Activated CD8-positive, alpha-beta T cell treated with anti-CD3 and anti-CD28 coated beads for 36 hours (primary cell): ENCODE measurements around the gene BBX. TPM values are rescaled to one million over a fixed set of nuclear protein-coding genes. Genes with fewer than 3 reads are reported as not detected.

Source experiments
- ATAC-seq: fragments of 200-7000 bp; cut with Tn5 transposase; one replicate; pipeline ENCODE4 v1.10.0; 2021; ENCODE audit warnings: mild to moderate bottlenecking, moderate library complexity
- CTCF ChIA-PET: fragments of 350-600 bp; sonication (Branson Sonifier 250); formaldehyde crosslinking; loops from one replicate; lab custom pipeline; 2021; ENCODE audit warnings: antibody characterized with exemption; lab: Charles Lee
- POLR2A ChIA-PET: fragments of 350-600 bp; sonication (Branson Sonifier 250); formaldehyde crosslinking; loops from one replicate; lab custom pipeline; 2021; ENCODE audit warnings: antibody characterized with exemption; lab: Charles Lee
- DNase-seq: peaks from one replicate; pipeline ENCODE4 v3.0.0-alpha.2; 2020
- H3K27ac Mint-ChIP-seq: one replicate; pipeline ENCODE4 v1.8.0; 2021; ENCODE audit warnings: mild to moderate bottlenecking, mixed read lengths
- H3K27me3 Mint-ChIP-seq: one replicate; pipeline ENCODE4 v1.8.0; 2021; ENCODE audit warnings: mixed read lengths
- H3K36me3 Mint-ChIP-seq: one replicate; pipeline ENCODE4 v1.8.0; 2021; ENCODE audit warnings: low read depth, mixed read lengths
- H3K4me1 Mint-ChIP-seq: one replicate; pipeline ENCODE4 v1.8.0; 2021; ENCODE audit warnings: low read depth, mixed read lengths
- H3K4me3 Mint-ChIP-seq: one replicate; pipeline ENCODE4 v1.8.0; 2021; ENCODE audit warnings: mild to moderate bottlenecking, moderate library complexity, mixed read lengths
- H3K9me3 Mint-ChIP-seq: one replicate; pipeline ENCODE4 v1.8.0; 2021; ENCODE audit warnings: mixed read lengths
- intact Hi-C: fragments of 100-400 bp; cut with micrococcal nuclease; formaldehyde crosslinking; loops from one replicate; pipeline ENCODE4 v1.10.0; 2022
- total RNA-seq, 2 experiments: library from RNA; stranded (reverse); gene quantifications; one replicate each; pipeline ENCODE4 v1.2.3, GENCODE V29; 2021
- TF ChIP-seq, protein P1 (sequence below): fragments of 200-600 bp; IDR thresholded peaks from one replicate; pipeline ENCODE4 v1.8.0; 2022; ENCODE audit warnings: antibody characterized with exemption, mild to moderate bottlenecking

Gene BBX
- total RNA-seq, 2 experiments from 2014 or later = 40.9 to 42.4 TPM

DNA sequence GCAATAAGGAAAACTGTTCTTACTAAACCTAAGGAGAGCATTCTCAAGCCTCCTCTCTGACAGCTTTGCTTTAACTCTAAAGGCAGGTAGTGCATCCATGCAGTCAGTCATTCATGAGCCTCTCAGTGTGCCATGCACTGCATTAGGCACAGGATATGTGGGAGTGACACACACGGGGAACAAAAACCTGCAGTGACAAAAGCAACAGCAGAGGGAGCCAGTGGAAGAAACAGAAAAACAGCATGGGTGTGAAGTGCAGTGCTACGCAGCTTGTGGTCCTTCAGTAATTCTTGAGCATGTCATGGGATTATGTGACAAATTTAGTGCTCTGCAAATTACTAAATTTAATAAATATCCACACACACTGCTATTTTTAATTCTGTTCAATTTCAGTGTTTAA is 230.7 kb downstream of the BBX start:
- Mint-ChIP-seq H3K4me3 (no peak overlapping the region), H3K36me3 (peaks cover 13% of the 10 kb centered on the region), H3K9me3 (no peaks in the 10 kb centered on the region), H3K27ac (no peak overlapping the region), H3K4me1 (no peaks in the 10 kb centered on the region), H3K27me3 (no peaks in the 10 kb centered on the region)
- CTCF ChIA-PET = interaction anchor here (1.1 to 2.2 kb wide), 4 partner anchors 12 to 115 kb away, joined by 3 to 16 read pairs (median 4); no protein-coding TSS in a partner anchor
- ATAC-seq (peak; percentile 72), DNase-seq (peak; percentile 39)
- TF ChIP-seq, protein P1, sequence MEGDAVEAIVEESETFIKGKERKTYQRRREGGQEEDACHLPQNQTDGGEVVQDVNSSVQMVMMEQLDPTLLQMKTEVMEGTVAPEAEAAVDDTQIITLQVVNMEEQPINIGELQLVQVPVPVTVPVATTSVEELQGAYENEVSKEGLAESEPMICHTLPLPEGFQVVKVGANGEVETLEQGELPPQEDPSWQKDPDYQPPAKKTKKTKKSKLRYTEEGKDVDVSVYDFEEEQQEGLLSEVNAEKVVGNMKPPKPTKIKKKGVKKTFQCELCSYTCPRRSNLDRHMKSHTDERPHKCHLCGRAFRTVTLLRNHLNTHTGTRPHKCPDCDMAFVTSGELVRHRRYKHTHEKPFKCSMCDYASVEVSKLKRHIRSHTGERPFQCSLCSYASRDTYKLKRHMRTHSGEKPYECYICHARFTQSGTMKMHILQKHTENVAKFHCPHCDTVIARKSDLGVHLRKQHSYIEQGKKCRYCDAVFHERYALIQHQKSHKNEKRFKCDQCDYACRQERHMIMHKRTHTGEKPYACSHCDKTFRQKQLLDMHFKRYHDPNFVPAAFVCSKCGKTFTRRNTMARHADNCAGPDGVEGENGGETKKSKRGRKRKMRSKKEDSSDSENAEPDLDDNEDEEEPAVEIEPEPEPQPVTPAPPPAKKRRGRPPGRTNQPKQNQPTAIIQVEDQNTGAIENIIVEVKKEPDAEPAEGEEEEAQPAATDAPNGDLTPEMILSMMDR = peak; percentile 18
- POLR2A ChIA-PET = no interaction called here
- intact Hi-C loops = no loop called here

DNA sequence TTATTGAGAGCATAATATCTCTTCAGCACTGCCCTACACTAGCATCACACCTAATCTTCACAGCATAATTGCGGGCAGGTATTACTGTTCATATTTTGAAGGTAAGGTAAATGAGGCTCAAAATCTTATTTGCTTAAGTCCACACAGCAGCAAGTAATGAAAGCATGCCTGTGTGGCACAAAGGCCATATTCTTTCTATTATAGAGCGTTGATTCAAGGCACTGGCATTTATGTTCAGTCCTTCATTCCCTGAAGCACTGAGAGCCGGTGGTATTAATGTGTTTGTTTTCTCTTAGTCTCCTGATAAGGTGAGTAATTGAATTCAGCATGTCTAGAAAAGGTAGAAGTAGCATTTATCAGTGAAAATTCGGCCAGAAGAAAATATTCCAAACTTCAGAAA is 231.2 kb downstream of the BBX start:
- TF ChIP-seq, protein P1 = no peak
- Mint-ChIP-seq H3K27ac (no peak overlapping the region), H3K4me1 (no peaks in the 10 kb centered on the region), H3K4me3 (no peak overlapping the region), H3K27me3 (no peaks in the 10 kb centered on the region), H3K9me3 (no peaks in the 10 kb centered on the region), H3K36me3 (peaks cover 13% of the 10 kb centered on the region)
- ChIA-PET CTCF (interaction anchor here (0.9 to 1.2 kb wide), 3 partner anchors 23 to 78 kb away, joined by 3 to 4 read pairs (median 3); no protein-coding TSS in a partner anchor), POLR2A (no interaction called here)
- intact Hi-C loops = no loop called here
- ATAC-seq (no peak), DNase-seq (no peak)

DNA sequence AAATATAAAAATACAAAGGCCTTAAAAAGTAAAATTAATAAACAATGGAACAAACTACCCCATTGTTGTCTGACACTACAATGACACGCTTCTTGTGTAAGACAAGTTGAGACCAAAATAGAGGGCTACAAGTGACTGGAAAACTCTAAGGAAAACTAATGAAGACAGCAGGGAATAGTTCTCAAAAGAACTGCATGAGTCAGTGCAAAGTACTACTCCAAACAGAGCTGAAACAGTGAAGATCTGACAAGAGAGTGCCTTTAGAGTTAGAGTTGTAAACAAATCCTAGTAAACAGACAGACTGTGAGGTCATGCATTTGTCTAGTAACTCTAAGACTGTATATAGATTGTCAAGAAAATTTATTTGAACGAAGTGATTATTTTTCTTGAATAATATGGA is 233.9 kb downstream of the BBX start:
- H3K27ac Mint-ChIP-seq = no peak overlapping the region
- ChIA-PET POLR2A (no interaction called here), CTCF (interaction anchor here (0.9 to 1.5 kb wide), 6 partner anchors 9 to 145 kb away, joined by 3 to 4 read pairs (median 3); no protein-coding TSS in a partner anchor)
- TF ChIP-seq, protein P1 = no peak
- H3K4me3 Mint-ChIP-seq = no peak overlapping the region
- H3K36me3 Mint-ChIP-seq = peaks cover 11% of the 10 kb centered on the region
- ATAC-seq (no peak), DNase-seq (no peak)
- H3K9me3 Mint-ChIP-seq = no peaks in the 10 kb centered on the region
- H3K27me3 Mint-ChIP-seq = no peaks in the 10 kb centered on the region
- intact Hi-C loops = no loop called here
- H3K4me1 Mint-ChIP-seq = no peaks in the 10 kb centered on the region

DNA sequence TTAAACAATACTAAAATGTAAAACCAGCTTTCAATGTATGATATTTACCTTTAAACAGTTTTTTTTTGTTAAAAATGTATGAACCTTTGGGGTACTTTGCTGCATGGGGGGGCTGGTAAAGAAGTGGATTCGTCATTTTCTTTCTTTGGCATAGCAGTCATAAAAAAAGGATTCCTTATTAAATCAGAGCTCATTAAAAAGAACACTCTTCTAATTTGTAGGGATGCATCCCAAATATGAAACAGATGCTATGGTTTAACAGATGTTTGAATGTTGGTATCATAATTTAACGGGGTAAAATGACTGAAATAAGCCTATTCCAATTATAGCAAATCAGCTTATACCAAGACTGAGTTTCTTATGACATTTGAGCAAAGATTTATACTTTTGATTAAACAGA is 234.4 kb downstream of the BBX start:
- intact Hi-C loops = no loop called here
- Mint-ChIP-seq H3K4me1 (no peaks in the 10 kb centered on the region), H3K9me3 (no peaks in the 10 kb centered on the region), H3K27me3 (no peaks in the 10 kb centered on the region), H3K36me3 (peaks cover 11% of the 10 kb centered on the region), H3K27ac (no peak overlapping the region), H3K4me3 (no peak overlapping the region)
- POLR2A ChIA-PET = no interaction called here
- CTCF ChIA-PET = interaction anchor here (1.1 to 1.5 kb wide), 4 partner anchors 15 to 82 kb away, joined by 3 to 4 read pairs (median 3); no protein-coding TSS in a partner anchor
- no peak for ATAC-seq
- DNase-seq = no peak
- TF ChIP-seq, protein P1 = no peak

DNA sequence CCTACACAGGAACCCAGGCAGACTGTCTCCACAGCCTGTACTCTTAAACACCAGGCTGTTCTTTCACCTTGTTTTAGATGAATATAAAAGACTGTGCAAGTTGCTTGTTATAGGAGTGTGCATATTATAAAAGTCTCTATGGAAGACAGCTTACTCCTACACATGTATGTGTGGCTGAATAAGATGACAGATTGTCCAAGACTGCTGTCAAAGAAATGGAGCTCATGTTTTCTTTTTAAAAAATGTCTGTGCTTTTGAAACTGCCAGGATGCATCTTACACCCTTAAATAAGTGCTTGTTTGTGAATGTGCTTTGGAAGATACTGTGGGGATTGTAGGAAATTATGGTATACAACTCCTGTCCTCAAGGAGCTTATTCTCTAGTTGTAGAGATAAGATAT is 237.4 kb downstream of the BBX start:
- Mint-ChIP-seq H3K4me1 (no peaks in the 10 kb centered on the region), H3K36me3 (peaks cover 13% of the 10 kb centered on the region), H3K27ac (no peak overlapping the region), H3K9me3 (no peaks in the 10 kb centered on the region), H3K4me3 (no peak overlapping the region), H3K27me3 (no peaks in the 10 kb centered on the region)
- intact Hi-C loops = no loop called here
- no peak for ATAC-seq
- TF ChIP-seq, protein P1 = no peak
- CTCF ChIA-PET = interaction anchor here (2.0 kb wide), 1 partner anchor 82 kb away, joined by 6 read pairs; no protein-coding TSS in a partner anchor
- DNase-seq = no peak
- POLR2A ChIA-PET = no interaction called here
